ENCODE results near the gene LYPD6.

- TF ChIP-seq CTCF (IDR thresholded peaks at IDR 0.05) (no peak), POLR2A (IDR thresholded peaks at IDR 0.05) (no peak)
Measured at GRCh38 chr2:149375801-149376361, 45.5 kb downstream of the LYPD6 start.
